Mesendoderm (in vitro differentiated cells): ENCODE data around the gene CIT.

Experiments used
- DNase-seq: peaks from one replicate; pipeline ENCODE4 v3.0.0; 2013
- H2AK5ac ChIP-seq: 2 replicates; pipeline ENCODE4 v1.6.1; 2013; ENCODE audit warnings: low read length, inconsistent platforms
- H2BK120ac ChIP-seq: 2 replicates; pipeline ENCODE4 v1.6.1; 2013; ENCODE audit warnings: low read depth, mild to moderate bottlenecking, low read length, moderate library complexity, mixed read lengths
- H2BK15ac ChIP-seq: replicated peaks from 2 replicates; pipeline ENCODE4 v1.6.1; 2013; ENCODE audit warnings: low read depth, mild to moderate bottlenecking, moderate library complexity
- H2BK5ac ChIP-seq: 2 replicates; pipeline ENCODE4 v1.6.1; 2013; ENCODE audit warnings: low read length, inconsistent platforms
- H3K18ac ChIP-seq: 2 replicates; pipeline ENCODE4 v1.6.1; 2013; ENCODE audit warnings: mild to moderate bottlenecking, low read length, mixed read lengths
- H3K23ac ChIP-seq: one replicate; pipeline ENCODE4 v1.6.1; 2013; ENCODE audit warnings: low read length
- H3K27ac ChIP-seq: 2 replicates; pipeline ENCODE4 v1.5.1; 2013; ENCODE audit warnings: low read depth, mild to moderate bottlenecking, inconsistent platforms, low read length, moderate library complexity
- H3K27me3 ChIP-seq: 2 replicates; pipeline ENCODE4 v1.6.1; 2013; ENCODE audit warnings: low read length, control low read depth, mild to moderate bottlenecking, inconsistent platforms; ENCODE audit not compliant: insufficient read depth, poor library complexity
- H3K36me3 ChIP-seq: 2 replicates; pipeline ENCODE4 v1.6.1; 2013; ENCODE audit warnings: low read length, inconsistent platforms; ENCODE audit not compliant: control insufficient read depth, insufficient read depth
- H3K4ac ChIP-seq: one replicate; pipeline ENCODE4 v1.6.1; 2013; ENCODE audit warnings: low read depth, mild to moderate bottlenecking, low read length, moderate library complexity
- H3K4me1 ChIP-seq: 2 replicates; pipeline ENCODE4 v1.6.1; 2013; ENCODE audit warnings: low read depth, low read length, inconsistent platforms; ENCODE audit not compliant: control insufficient read depth
- H3K4me2 ChIP-seq: 2 replicates; pipeline ENCODE4 v1.6.1; 2013; ENCODE audit warnings: low read length
- H3K4me3 ChIP-seq: 2 replicates; pipeline ENCODE4 v1.5.1; 2013; ENCODE audit warnings: mild to moderate bottlenecking, low read length
- H3K56ac ChIP-seq: one replicate; pipeline ENCODE4 v1.6.1; 2013; ENCODE audit warnings: low read length
- H3K79me1 ChIP-seq: 2 replicates; pipeline ENCODE4 v1.6.1; 2013; ENCODE audit warnings: low read length, inconsistent platforms
- H3K79me2 ChIP-seq: 2 replicates; pipeline ENCODE4 v1.6.1; 2013; ENCODE audit warnings: mild to moderate bottlenecking, low read length; ENCODE audit not compliant: control insufficient read depth, insufficient read depth
- H3K9ac ChIP-seq: 2 replicates; pipeline ENCODE4 v1.6.1; 2013; ENCODE audit warnings: low read length, inconsistent platforms
- H4K5ac ChIP-seq: one replicate; pipeline ENCODE4 v1.6.1; 2013; ENCODE audit warnings: low read length
- H4K8ac ChIP-seq: one replicate; pipeline ENCODE4 v1.6.1; 2013; ENCODE audit warnings: low read depth, mild to moderate bottlenecking, control low read depth, low read length, moderate library complexity
- WGBS: extraction: QIAGEN DNeasy Blood & Tissue Kit; methylation state at CpG from one replicate; pipeline ENCODE4 v1.1.7; 2013; ENCODE audit warnings: low lambda C conversion rate, missing lambda C conversion rate; ENCODE audit not compliant: insufficient coverage; ENCODE audit errors: extremely low coverage; 5-methylcytosine and 5-hydroxymethylcytosine counted together

The CIT gene

GRCh38 chr12:119746169-119746568, 131.0 kb downstream of the CIT start:
- peaks cover 1% of the 10 kb centered on the region for H3K36me3 ChIP-seq
- WGBS, result no CpG with 5 or more reads among the region's 2 CpGs
- H3K4ac ChIP-seq, result no peak overlapping the region
- H2BK15ac ChIP-seq, result no peak overlapping the region
- H3K79me2 ChIP-seq, result no peaks in the 10 kb centered on the region
- H3K4me3 ChIP-seq, result no peak overlapping the region
- H3K27me3 ChIP-seq, result no peaks in the 10 kb centered on the region
- no peak overlapping the region for H3K9ac ChIP-seq
- no peaks in the 10 kb centered on the region for H3K79me1 ChIP-seq
- H3K23ac ChIP-seq, result no peak overlapping the region
- no peak overlapping the region for H3K18ac ChIP-seq
- DNase-seq, result no peak
- H3K4me2 ChIP-seq, result no peak overlapping the region
- no peak overlapping the region for H3K56ac ChIP-seq
- no peak overlapping the region for H2BK5ac ChIP-seq
- no peak overlapping the region for H4K5ac ChIP-seq
- H3K27ac ChIP-seq, result no peak overlapping the region
- H2AK5ac ChIP-seq, result no peak overlapping the region
- H3K4me1 ChIP-seq, result no peaks in the 10 kb centered on the region
- H2BK120ac ChIP-seq, result no peak overlapping the region
- H4K8ac ChIP-seq, result no peak overlapping the region

GRCh38 chr12:119744900-119745606, 132.1 kb downstream of the CIT start:
- no CpG with 5 or more reads among the region's 1 CpG for WGBS
- H3K4me3 ChIP-seq, result no peak overlapping the region
- no peak overlapping the region for H3K9ac ChIP-seq
- no peak overlapping the region for H2AK5ac ChIP-seq
- H2BK15ac ChIP-seq, result no peak overlapping the region
- no peaks in the 10 kb centered on the region for H3K4me1 ChIP-seq
- H3K56ac ChIP-seq, result no peak overlapping the region
- DNase-seq, result no peak
- no peak overlapping the region for H3K4me2 ChIP-seq
- H4K8ac ChIP-seq, result no peak overlapping the region
- no peak overlapping the region for H3K27ac ChIP-seq
- H3K23ac ChIP-seq, result no peak overlapping the region
- no peak overlapping the region for H3K18ac ChIP-seq
- no peaks in the 10 kb centered on the region for H3K79me1 ChIP-seq
- H4K5ac ChIP-seq, result no peak overlapping the region
- H3K4ac ChIP-seq, result no peak overlapping the region
- H2BK5ac ChIP-seq, result no peak overlapping the region
- no peaks in the 10 kb centered on the region for H3K36me3 ChIP-seq
- H2BK120ac ChIP-seq, result no peak overlapping the region
- no peaks in the 10 kb centered on the region for H3K27me3 ChIP-seq
- H3K79me2 ChIP-seq, result no peaks in the 10 kb centered on the region

- no peak overlapping the region for H2AK5ac ChIP-seq
- H3K79me1 ChIP-seq, result no peaks in the 10 kb centered on the region
- H3K79me2 ChIP-seq, result no peaks in the 10 kb centered on the region
- no peak overlapping the region for H3K4me3 ChIP-seq
- no peak overlapping the region for H3K56ac ChIP-seq
- H3K18ac ChIP-seq, result no peak overlapping the region
- no peak overlapping the region for H3K4ac ChIP-seq
- H2BK15ac ChIP-seq, result no peak overlapping the region
- no peak overlapping the region for H2BK5ac ChIP-seq
- no peak overlapping the region for H4K8ac ChIP-seq
- no peak overlapping the region for H3K9ac ChIP-seq
- no peak overlapping the region for H3K23ac ChIP-seq
- no peak overlapping the region for H3K27ac ChIP-seq
- WGBS, result no CpG with 5 or more reads among the region's 3 CpGs
- H3K36me3 ChIP-seq, result no peaks in the 10 kb centered on the region
- H3K4me1 ChIP-seq, result no peaks in the 10 kb centered on the region
- no peak overlapping the region for H4K5ac ChIP-seq
- DNase-seq, result no peak
- H3K27me3 ChIP-seq, result no peaks in the 10 kb centered on the region
- H3K4me2 ChIP-seq, result no peak overlapping the region
- H2BK120ac ChIP-seq, result no peak overlapping the region
Observed at GRCh38 chr12:119742700-119743099, 134.4 kb downstream of the CIT start.

GRCh38 chr12:119740830-119741229, 136.3 kb downstream of the CIT start:
- Histone ChIP-seq H4K8ac (no peak overlapping the region), H3K4me1 (no peaks in the 10 kb centered on the region), H2BK120ac (no peak overlapping the region), H3K23ac (no peak overlapping the region), H3K4ac (no peak overlapping the region), H3K27me3 (no peaks in the 10 kb centered on the region), H3K79me2 (no peaks in the 10 kb centered on the region), H2BK5ac (no peak overlapping the region), H3K79me1 (no peaks in the 10 kb centered on the region), H3K27ac (no peak overlapping the region), H3K9ac (no peak overlapping the region), H4K5ac (no peak overlapping the region), H2BK15ac (no peak overlapping the region), H3K18ac (no peak overlapping the region), H2AK5ac (no peak overlapping the region), H3K56ac (no peak overlapping the region), H3K4me3 (no peak overlapping the region), H3K36me3 (no peaks in the 10 kb centered on the region), H3K4me2 (no peak overlapping the region)
- no peak for DNase-seq
- no CpG with 5 or more reads among the region's 4 CpGs for WGBS

GRCh38 chr12:119735079-119735478, 142.0 kb downstream of the CIT start:
- Histone ChIP-seq H2BK15ac (no peak overlapping the region), H3K4ac (no peak overlapping the region), H3K23ac (no peak overlapping the region), H3K27ac (no peak overlapping the region), H3K79me1 (no peaks in the 10 kb centered on the region), H3K4me1 (no peaks in the 10 kb centered on the region), H2BK5ac (no peak overlapping the region), H3K36me3 (peaks cover 4% of the 10 kb centered on the region), H3K4me2 (no peak overlapping the region), H3K27me3 (no peaks in the 10 kb centered on the region), H3K4me3 (no peak overlapping the region), H4K5ac (no peak overlapping the region), H2BK120ac (no peak overlapping the region), H3K18ac (no peak overlapping the region), H3K9ac (no peak overlapping the region), H3K79me2 (no peaks in the 10 kb centered on the region), H4K8ac (no peak overlapping the region), H2AK5ac (no peak overlapping the region), H3K56ac (no peak overlapping the region)
- no CpG with 5 or more reads among the region's 17 CpGs for WGBS
- no peak for DNase-seq

GRCh38 chr12:119730381-119730780, 146.7 kb downstream of the CIT start:
- no peak overlapping the region for H3K56ac ChIP-seq
- H3K4me3 ChIP-seq, result no peak overlapping the region
- H3K23ac ChIP-seq, result no peak overlapping the region
- DNase-seq, result no peak
- no peak overlapping the region for H2BK120ac ChIP-seq
- no peaks in the 10 kb centered on the region for H3K79me2 ChIP-seq
- no peak overlapping the region for H2BK15ac ChIP-seq
- no peak overlapping the region for H3K4me2 ChIP-seq
- no peak overlapping the region for H2BK5ac ChIP-seq
- H4K5ac ChIP-seq, result no peak overlapping the region
- no peak overlapping the region for H3K4ac ChIP-seq
- H2AK5ac ChIP-seq, result no peak overlapping the region
- no peak overlapping the region for H3K18ac ChIP-seq
- no peak overlapping the region for H3K27ac ChIP-seq
- H3K9ac ChIP-seq, result no peak overlapping the region
- no CpG with 5 or more reads among the region's 13 CpGs for WGBS
- no peaks in the 10 kb centered on the region for H3K4me1 ChIP-seq
- H3K27me3 ChIP-seq, result no peaks in the 10 kb centered on the region
- H3K79me1 ChIP-seq, result no peaks in the 10 kb centered on the region
- H3K36me3 ChIP-seq, result peaks cover 4% of the 10 kb centered on the region
- no peak overlapping the region for H4K8ac ChIP-seq
